OCI-LY7 (cell line): ENCODE data around the gene CDH22.

Source experiments
- EZH2phosphoT487 ChIP-seq: fragments of 200-600 bp; sonication (generic); IDR thresholded peaks from 2 replicates; pipeline ENCODE4 v1.6.1; 2018; ENCODE audit warnings: low read depth, borderline replicate concordance, mild to moderate bottlenecking, mixed run types, antibody characterized with exemption, low read length, moderate library complexity, mixed read lengths
- TF ChIP-seq, protein P1 (sequence below): fragments of 200-600 bp; sonication (generic); conservative IDR thresholded peaks from 2 replicates; pipeline ENCODE4 v1.5.1; 2014; ENCODE audit warnings: mild to moderate bottlenecking, antibody characterized with exemption, low read length, moderate library complexity, mixed read lengths

DNA sequence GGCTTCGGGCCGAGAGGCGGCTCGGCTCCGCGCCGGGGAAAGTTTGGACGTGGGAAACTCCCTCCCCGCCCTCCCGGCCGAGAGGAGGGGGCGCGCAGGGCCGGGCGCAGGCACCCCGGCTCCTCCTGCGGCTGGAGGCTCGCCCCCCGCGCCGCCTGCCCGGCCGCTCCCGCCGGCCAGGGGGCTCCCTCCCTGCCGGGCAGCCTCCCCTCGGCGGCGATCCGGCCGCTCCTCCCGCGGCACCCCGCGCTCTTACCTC, 370 bp downstream of the CDH22 start:
- TF ChIP-seq, protein P1, sequence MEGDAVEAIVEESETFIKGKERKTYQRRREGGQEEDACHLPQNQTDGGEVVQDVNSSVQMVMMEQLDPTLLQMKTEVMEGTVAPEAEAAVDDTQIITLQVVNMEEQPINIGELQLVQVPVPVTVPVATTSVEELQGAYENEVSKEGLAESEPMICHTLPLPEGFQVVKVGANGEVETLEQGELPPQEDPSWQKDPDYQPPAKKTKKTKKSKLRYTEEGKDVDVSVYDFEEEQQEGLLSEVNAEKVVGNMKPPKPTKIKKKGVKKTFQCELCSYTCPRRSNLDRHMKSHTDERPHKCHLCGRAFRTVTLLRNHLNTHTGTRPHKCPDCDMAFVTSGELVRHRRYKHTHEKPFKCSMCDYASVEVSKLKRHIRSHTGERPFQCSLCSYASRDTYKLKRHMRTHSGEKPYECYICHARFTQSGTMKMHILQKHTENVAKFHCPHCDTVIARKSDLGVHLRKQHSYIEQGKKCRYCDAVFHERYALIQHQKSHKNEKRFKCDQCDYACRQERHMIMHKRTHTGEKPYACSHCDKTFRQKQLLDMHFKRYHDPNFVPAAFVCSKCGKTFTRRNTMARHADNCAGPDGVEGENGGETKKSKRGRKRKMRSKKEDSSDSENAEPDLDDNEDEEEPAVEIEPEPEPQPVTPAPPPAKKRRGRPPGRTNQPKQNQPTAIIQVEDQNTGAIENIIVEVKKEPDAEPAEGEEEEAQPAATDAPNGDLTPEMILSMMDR: no peak
- TF ChIP-seq EZH2phosphoT487: no peak
